Caco-2 (cell line): ENCODE measurements around the gene SIDT2. TPM values are rescaled to one million over a fixed set of nuclear protein-coding genes. Genes with fewer than 3 reads are reported as not detected.
"Not testable (repeated sequence)": the region's sequence is repeated elsewhere in the genome, so short reads cannot be mapped to it uniquely, and the experiment has no call there.

ENCODE experiments used
- BruUV-seq: library from RNA; stranded (reverse); fragments of 400-500 nt; replicated peaks from 2 replicates; lab custom pipeline; 2021; lab: Mats Ljungman, UMichigan
- CTCF ChIA-PET: fragments of 300-600 bp; sonication (Branson Sonifier 250); formaldehyde crosslinking; loops from one replicate; lab custom pipeline; 2022; ENCODE audit warnings: antibody characterized with exemption; lab: Charles Lee
- POLR2A ChIA-PET: fragments of 300-600 bp; sonication (Branson Sonifier 250); formaldehyde crosslinking; loops from one replicate; lab custom pipeline; 2022; ENCODE audit warnings: antibody characterized with exemption; lab: Charles Lee
- DNase-seq, 2 experiments: peaks; one replicate each; pipeline versions ENCODE4 v3.0.0 to v3.0.0-alpha.2; 2020 to 2022
- H3K27me3 ChIP-seq: replicated peaks from 2 replicates; pipeline ENCODE4 v1.6.0; 2011; ENCODE audit warnings: low read length; ENCODE audit not compliant: control insufficient read depth, insufficient read depth
- H3K36me3 ChIP-seq: 2 replicates; pipeline ENCODE4 v1.5.1; 2011; ENCODE audit warnings: low read length; ENCODE audit not compliant: control insufficient read depth, insufficient read depth
- H3K4me1 ChIP-seq: fragments of 250-450 bp; sonication (Bioruptor Pico); 2 replicates; pipeline ENCODE4 v1.5.1; 2020; ENCODE audit warnings: mild to moderate bottlenecking
- H3K4me3 ChIP-seq: 2 replicates; pipeline ENCODE4 v1.5.1; 2011; ENCODE audit warnings: low read depth, mild to moderate bottlenecking, control low read depth, low read length
- H3K9me3 ChIP-seq: fragments of 250-450 bp; sonication (Bioruptor Pico); 2 replicates; pipeline ENCODE4 v1.5.1; 2020; ENCODE audit warnings: mild to moderate bottlenecking, moderate library complexity
- H3K27ac Mint-ChIP-seq: one replicate; pipeline ENCODE4 v1.8.0; 2022; ENCODE audit warnings: mixed read lengths; ENCODE audit not compliant: unreplicated experiment
- H3K27me3 Mint-ChIP-seq: one replicate; pipeline ENCODE4 v1.8.0; 2022; ENCODE audit warnings: mixed read lengths; ENCODE audit not compliant: insufficient read depth, unreplicated experiment
- H3K36me3 Mint-ChIP-seq: one replicate; pipeline ENCODE4 v1.8.0; 2022; ENCODE audit warnings: mild to moderate bottlenecking, mixed read lengths; ENCODE audit not compliant: insufficient read depth, unreplicated experiment
- H3K4me1 Mint-ChIP-seq: one replicate; pipeline ENCODE4 v1.8.0; 2022; ENCODE audit warnings: low read depth, mixed read lengths; ENCODE audit not compliant: unreplicated experiment
- H3K4me3 Mint-ChIP-seq: one replicate; pipeline ENCODE4 v1.8.0; 2022; ENCODE audit warnings: mild to moderate bottlenecking, moderate library complexity, mixed read lengths; ENCODE audit not compliant: unreplicated experiment
- H3K9me3 Mint-ChIP-seq: one replicate; pipeline ENCODE4 v1.8.0; 2022; ENCODE audit warnings: mixed read lengths; ENCODE audit not compliant: unreplicated experiment
- intact Hi-C: fragments of 100-400 bp; cut with micrococcal nuclease; formaldehyde crosslinking; loops from one replicate; pipeline ENCODE4 v1.10.0; 2022; ENCODE audit not compliant: unreplicated experiment
- total RNA-seq: library from RNA; stranded (reverse); gene quantifications from 2 replicates; pipeline ENCODE4 v1.2.3, GENCODE V29; 2022
- TF ChIP-seq, protein P1 (sequence below), 2 experiments: fragments of 200-600 bp in 1 of 2; IDR thresholded peaks; 1 replicate in 1 of 2; 2 replicates in 1 of 2; pipeline versions ENCODE4 v1.5.1 to v1.8.0; 2011 to 2022; ENCODE audit warnings: antibody characterized with exemption in 1 of 2, control low read depth in 1 of 2, inconsistent platforms in 1 of 2, low read depth in 1 of 2, low read length in 1 of 2, mild to moderate bottlenecking in 1 of 2, moderate library complexity in 1 of 2; ENCODE audit not compliant: insufficient read depth in 1 of 2, severe bottlenecking in 1 of 2, unreplicated experiment in 1 of 2

SIDT2 gene
- total RNA-seq, 1 experiment from 2014 or later: 61.7 TPM

- TF ChIP-seq, protein P1, sequence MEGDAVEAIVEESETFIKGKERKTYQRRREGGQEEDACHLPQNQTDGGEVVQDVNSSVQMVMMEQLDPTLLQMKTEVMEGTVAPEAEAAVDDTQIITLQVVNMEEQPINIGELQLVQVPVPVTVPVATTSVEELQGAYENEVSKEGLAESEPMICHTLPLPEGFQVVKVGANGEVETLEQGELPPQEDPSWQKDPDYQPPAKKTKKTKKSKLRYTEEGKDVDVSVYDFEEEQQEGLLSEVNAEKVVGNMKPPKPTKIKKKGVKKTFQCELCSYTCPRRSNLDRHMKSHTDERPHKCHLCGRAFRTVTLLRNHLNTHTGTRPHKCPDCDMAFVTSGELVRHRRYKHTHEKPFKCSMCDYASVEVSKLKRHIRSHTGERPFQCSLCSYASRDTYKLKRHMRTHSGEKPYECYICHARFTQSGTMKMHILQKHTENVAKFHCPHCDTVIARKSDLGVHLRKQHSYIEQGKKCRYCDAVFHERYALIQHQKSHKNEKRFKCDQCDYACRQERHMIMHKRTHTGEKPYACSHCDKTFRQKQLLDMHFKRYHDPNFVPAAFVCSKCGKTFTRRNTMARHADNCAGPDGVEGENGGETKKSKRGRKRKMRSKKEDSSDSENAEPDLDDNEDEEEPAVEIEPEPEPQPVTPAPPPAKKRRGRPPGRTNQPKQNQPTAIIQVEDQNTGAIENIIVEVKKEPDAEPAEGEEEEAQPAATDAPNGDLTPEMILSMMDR (IDR thresholded peaks at IDR 0.05; ENCODE audit: insufficient read depth in 1 of 2, low read depth in 1 of 2, low read length in 1 of 2, severe bottlenecking in 1 of 2, unreplicated experiment in 1 of 2): no peak
- Histone ChIP-seq H3K36me3 (peaks cover 11% of the 10 kb centered on the region), H3K9me3 (no peaks in the 10 kb centered on the region), H3K4me3 (no peak overlapping the region), H3K4me1 (peaks cover 32% of the 10 kb centered on the region), H3K27me3 (no peaks in the 10 kb centered on the region)
- Mint-ChIP-seq H3K27me3 (no peaks in the 10 kb centered on the region), H3K27ac (no peak overlapping the region), H3K4me3 (no peak overlapping the region), H3K9me3 (no peaks in the 10 kb centered on the region), H3K36me3 (peaks cover 45% of the 10 kb centered on the region), H3K4me1 (peaks cover 34% of the 10 kb centered on the region)
- intact Hi-C loops: no loop called here
- BruUV-seq: no TSS peak
- no peak for DNase-seq
- POLR2A ChIA-PET: interaction anchor here (0.6 kb wide), 1 partner anchor 38 kb away, joined by 3 read pairs; the partner anchor contains the start of gene PAFAH1B2
- CTCF ChIA-PET: interaction anchor here (0.6 kb wide), 1 partner anchor 49 kb away, joined by 5 read pairs; no protein-coding TSS in a partner anchor
Measured at GRCh38 chr11:117181586-117182550, 3.3 kb downstream of the SIDT2 start.

DNA sequence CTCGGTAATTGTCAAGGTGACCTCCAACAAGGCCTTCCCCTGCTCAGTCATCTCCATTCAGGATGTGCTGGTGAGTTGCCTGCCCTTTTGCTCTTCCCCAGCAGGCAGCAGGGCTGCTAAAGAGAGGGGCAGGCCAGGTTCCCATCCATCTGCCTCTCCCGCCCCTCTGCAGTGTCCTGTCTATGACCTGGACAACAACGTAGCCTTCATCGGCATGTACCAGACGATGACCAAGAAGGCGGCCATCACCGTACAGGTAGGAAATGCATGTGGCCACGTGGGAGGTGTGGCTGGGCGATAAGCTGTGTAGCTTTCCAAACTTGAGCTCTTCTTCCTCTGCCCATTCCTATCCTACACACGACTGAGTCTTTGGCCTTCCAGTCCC lies 4.0 kb downstream of the SIDT2 start:
- Histone ChIP-seq H3K4me1 (peaks cover 31% of the 10 kb centered on the region), H3K4me3 (no peak overlapping the region), H3K27me3 (no peaks in the 10 kb centered on the region), H3K36me3 (peaks cover 13% of the 10 kb centered on the region), H3K9me3 (no peaks in the 10 kb centered on the region)
- no TSS peak for BruUV-seq
- Mint-ChIP-seq H3K9me3 (no peaks in the 10 kb centered on the region), H3K4me1 (peaks cover 33% of the 10 kb centered on the region), H3K36me3 (peaks cover 52% of the 10 kb centered on the region), H3K4me3 (no peak overlapping the region), H3K27ac (no peak overlapping the region), H3K27me3 (no peaks in the 10 kb centered on the region)
- no peak for DNase-seq
- ChIA-PET CTCF (no interaction called here), POLR2A (interaction anchor here (0.6 kb wide), 1 partner anchor 38 kb away, joined by 3 read pairs; the partner anchor contains the start of gene PAFAH1B2)
- TF ChIP-seq, protein P1 (IDR thresholded peaks at IDR 0.05; ENCODE audit: insufficient read depth in 1 of 2, low read depth in 1 of 2, low read length in 1 of 2, severe bottlenecking in 1 of 2, unreplicated experiment in 1 of 2): no peak
- intact Hi-C loops: no loop called here

GRCh38 chr11:117183178-117183577 lies 4.6 kb downstream of the SIDT2 start:
- H3K27me3 ChIP-seq, BruUV-seq, H3K4me3 Mint-ChIP-seq, H3K4me3 ChIP-seq, H3K9me3 ChIP-seq, CTCF ChIA-PET, H3K27ac Mint-ChIP-seq, DNase-seq, H3K9me3 Mint-ChIP-seq, POLR2A ChIA-PET, H3K27me3 Mint-ChIP-seq, intact Hi-C loops: not testable (repeated sequence)
- peaks cover 25% of the 10 kb centered on the region for H3K4me1 ChIP-seq
- Mint-ChIP-seq H3K4me1 (peaks cover 26% of the 10 kb centered on the region), H3K36me3 (peaks cover 50% of the 10 kb centered on the region)
- H3K36me3 ChIP-seq: peaks cover 13% of the 10 kb centered on the region
